HepG2 (cell line): ENCODE results near the gene HIPK2. TPM values are rescaled to one million over a fixed set of nuclear protein-coding genes. Genes with fewer than 3 reads are reported as not detected.

Source experiments
- ATAC-seq: fragments of 200-7000 bp; cut with Tn5 transposase; 3 replicates; pipeline ENCODE4 v1.9.1; 2020; ENCODE audit warnings: mild to moderate bottlenecking, moderate library complexity
- BruUV-seq: library from RNA; stranded (reverse); fragments of 400-500 nt; replicated peaks from 2 replicates; lab custom pipeline; 2021; lab: Mats Ljungman, UMichigan
- CTCF ChIA-PET: fragments of 300-600 bp; formaldehyde crosslinking; extraction: SDS; loops from one replicate; lab custom pipeline; 2021; ENCODE audit warnings: low total read pairs, inconsistent platforms, low intra/inter-chr PET ratio; lab: Yijun Ruan, JAX
- POLR2A ChIA-PET: fragments of 350-600 bp; sonication (Branson Sonifier 250); formaldehyde crosslinking; loops from one replicate; lab custom pipeline; 2020; ENCODE audit warnings: antibody characterized with exemption, inconsistent platforms; lab: Yijun Ruan, JAX
- DNase-seq: peaks from one replicate; pipeline ENCODE4 v3.0.0-alpha.2; 2015; ENCODE audit warnings: low spot score
- FAIRE-seq: peaks from 3 replicates; lab custom pipeline; 2011; peaks lifted over from hg19 to GRCh38; lab: Jason Lieb, UNC
- H2AFZ ChIP-seq: one replicate; pipeline ENCODE4 v1.6.1; 2011; ENCODE audit warnings: low read length, inconsistent platforms
- H3K27ac ChIP-seq: fragments of 300-600 bp; 3 replicates; pipeline ENCODE4 v1.8.0; 2011; ENCODE audit warnings: mixed run types, mild to moderate bottlenecking, mixed read lengths, low read length, inconsistent platforms; ENCODE audit not compliant: insufficient read depth; ENCODE audit errors: extremely low read length
- H3K27me3 ChIP-seq, 2 experiments: fragments of 200-600 bp in 1 of 2; 2 replicates in 1 of 2; 3 replicates in 1 of 2; pipeline versions ENCODE4 v1.6.0 to v1.8.0; 2011; ENCODE audit warnings: low read length in 2 of 2, mild to moderate bottlenecking in 2 of 2, moderate library complexity in 2 of 2, inconsistent platforms in 1 of 2; ENCODE audit not compliant: insufficient read depth in 2 of 2, control insufficient read depth in 1 of 2
- H3K36me3 ChIP-seq, 2 experiments: fragments of 200-600 bp in 1 of 2; replicated peaks in 1 of 2; 2 replicates in 1 of 2; 3 replicates in 1 of 2; pipeline versions ENCODE4 v1.5.1 to v1.8.0; 2011; ENCODE audit warnings: low read length in 2 of 2, inconsistent platforms in 1 of 2; ENCODE audit not compliant: insufficient read depth in 2 of 2, control insufficient read depth in 1 of 2
- H3K4me1 ChIP-seq: 2 replicates; pipeline ENCODE4 v1.5.1; 2012; ENCODE audit warnings: low read length, inconsistent platforms; ENCODE audit not compliant: insufficient read depth
- H3K4me2 ChIP-seq: 2 replicates; pipeline ENCODE4 v1.6.0; 2011; ENCODE audit warnings: low read depth, low read length, inconsistent platforms
- H3K4me3 ChIP-seq, 3 experiments: fragments of 200-600 bp in 1 of 3; sonication (generic), shearing (Covaris generic) in 1 of 3; replicated peaks in 1 of 3; 2 replicates each; pipeline ENCODE4 v1.5.1; 2011 to 2016; ENCODE audit warnings: low read length in 3 of 3, inconsistent platforms in 2 of 3, low read depth in 2 of 3, mild to moderate bottlenecking in 2 of 3, control low read depth in 1 of 3, mixed read lengths in 1 of 3; ENCODE audit not compliant: insufficient read depth in 1 of 3
- H3K79me2 ChIP-seq: one replicate; pipeline ENCODE4 v1.6.1; 2011; ENCODE audit warnings: low read length, inconsistent platforms; ENCODE audit not compliant: insufficient read depth
- H3K9ac ChIP-seq: 2 replicates; pipeline ENCODE4 v1.6.0; 2011; ENCODE audit warnings: mild to moderate bottlenecking, low read depth, low read length, inconsistent platforms; ENCODE audit not compliant: insufficient read depth
- H3K9me3 ChIP-seq: 2 replicates; pipeline ENCODE4 v1.5.1; 2012; ENCODE audit warnings: mild to moderate bottlenecking, low read length
- H4K20me1 ChIP-seq: 2 replicates; pipeline ENCODE4 v1.6.0; 2011; ENCODE audit warnings: inconsistent platforms, mild to moderate bottlenecking, low read length, moderate library complexity; ENCODE audit not compliant: insufficient read depth
- CBX1 ChIP-seq: IDR thresholded peaks from one replicate; pipeline ENCODE4 v1.6.1; 2016; ENCODE audit warnings: antibody characterized with exemption, low read depth
- CEBPG ChIP-seq: IDR thresholded peaks from 2 replicates; pipeline ENCODE4 v1.6.1; 2016
- FOXK1 ChIP-seq: sonication (generic); formaldehyde crosslinking; IDR thresholded peaks from 2 replicates; pipeline ENCODE4 v1.4.0; 2020; ENCODE audit warnings: low read depth, missing genetic modification reagents, borderline replicate concordance
- HHEX ChIP-seq: IDR thresholded peaks from 2 replicates; pipeline ENCODE4 v1.6.1; 2016; ENCODE audit warnings: control low read depth
- HMG20A ChIP-seq: IDR thresholded peaks from 2 replicates; pipeline ENCODE4 v1.6.1; 2016; ENCODE audit warnings: borderline replicate concordance
- HMG20B ChIP-seq: conservative IDR thresholded peaks from 2 replicates; pipeline ENCODE4 v1.6.1; 2016; ENCODE audit warnings: missing genetic modification reagents, missing compliant biosample characterization
- KLF13 ChIP-seq: sonication (generic); formaldehyde crosslinking; IDR thresholded peaks from 2 replicates; pipeline ENCODE4 v1.4.0; 2020; ENCODE audit warnings: mild to moderate bottlenecking, missing genetic modification reagents
- MAF1 ChIP-seq: sonication (generic); formaldehyde crosslinking; IDR thresholded peaks from 2 replicates; pipeline ENCODE4 v1.5.0; 2020; ENCODE audit warnings: missing genetic modification reagents, borderline replicate concordance
- MBD4 ChIP-seq: IDR thresholded peaks from 2 replicates; pipeline ENCODE4 v1.6.1; 2012; ENCODE audit warnings: low read length, inconsistent platforms, borderline replicate concordance
- NCOA2 ChIP-seq: sonication (generic); formaldehyde crosslinking; IDR thresholded peaks from 2 replicates; pipeline ENCODE4 v1.8.0; 2022; ENCODE audit warnings: inconsistent platforms
- NFATC3 ChIP-seq: sonication (generic); formaldehyde crosslinking; IDR thresholded peaks from 2 replicates; pipeline ENCODE4 v1.5.1; 2020; ENCODE audit warnings: mild to moderate bottlenecking, missing genetic modification reagents
- SATB2 ChIP-seq: sonication (generic); formaldehyde crosslinking; IDR thresholded peaks from 2 replicates; pipeline ENCODE4 v1.5.0; 2020; ENCODE audit warnings: missing genetic modification reagents
- SOX5 ChIP-seq: IDR thresholded peaks from 2 replicates; pipeline ENCODE4 v1.6.1; 2016; ENCODE audit warnings: borderline replicate concordance
- SRY ChIP-seq: sonication (generic); formaldehyde crosslinking; IDR thresholded peaks from 2 replicates; pipeline ENCODE4 v1.8.0; 2022; ENCODE audit warnings: mild to moderate bottlenecking, missing genetic modification reagents
- TP53 ChIP-seq: sonication (generic); formaldehyde crosslinking; conservative IDR thresholded peaks from 2 replicates; pipeline ENCODE4 v1.4.0; 2020; ENCODE audit warnings: missing genetic modification reagents
- ZBTB7A ChIP-seq: sonication (generic); formaldehyde crosslinking; IDR thresholded peaks from 2 replicates; pipeline ENCODE4 v1.8.0; 2022; ENCODE audit warnings: mild to moderate bottlenecking, missing genetic modification reagents
- ZFP36L1 ChIP-seq: sonication (generic); formaldehyde crosslinking; IDR thresholded peaks from 2 replicates; pipeline ENCODE4 v1.8.0; 2022; ENCODE audit warnings: mild to moderate bottlenecking, missing genetic modification reagents, moderate library complexity
- ZNF367 ChIP-seq: sonication (generic); formaldehyde crosslinking; IDR thresholded peaks from 2 replicates; pipeline ENCODE4 v1.4.0; 2020; ENCODE audit warnings: missing genetic modification reagents, borderline replicate concordance
- ZNF530 ChIP-seq: sonication (generic); formaldehyde crosslinking; IDR thresholded peaks from 2 replicates; pipeline ENCODE4 v1.5.0; 2020; ENCODE audit warnings: low read depth, mild to moderate bottlenecking, missing genetic modification reagents
- ZNF644 ChIP-seq: IDR thresholded peaks from 2 replicates; pipeline ENCODE4 v1.6.1; 2016; ENCODE audit warnings: low read depth
- ZNF816 ChIP-seq: sonication (generic); formaldehyde crosslinking; IDR thresholded peaks from 2 replicates; pipeline ENCODE4 v1.8.0; 2022; ENCODE audit warnings: missing genetic modification reagents, mild to moderate bottlenecking, borderline replicate concordance
- ZSCAN12 ChIP-seq: sonication (generic); formaldehyde crosslinking; IDR thresholded peaks from 2 replicates; pipeline ENCODE4 v1.9.0; 2021; ENCODE audit warnings: mild to moderate bottlenecking, missing genetic modification reagents
- WGBS: methylation state at CpG from one replicate; pipeline ENCODE4 v1.1.6; 2017; ENCODE audit warnings: low lambda C conversion rate; 5-methylcytosine and 5-hydroxymethylcytosine counted together
- in situ Hi-C: cut with HindIII; loops from 2 replicates; pipeline ENCODE4 v1.10.0; 2017; ENCODE audit warnings: low pct_unique_long_range_greater_than_20kb; ENCODE audit not compliant: extremely low pct_ligation_motif_present
- intact Hi-C: fragments of 100-400 bp; cut with micrococcal nuclease; formaldehyde crosslinking; loops from one replicate; pipeline ENCODE4 v1.10.0; 2022; ENCODE audit not compliant: unreplicated experiment
- polyA plus RNA-seq, 8 experiments: library from polyadenylated mRNA; depleted of rRNA in 3 of 8; stranded (reverse) in 7 of 8; unstranded in 1 of 8; fragments of >200 nt; fragmentation: Illumina TruSeq in 4 of 8; extraction: Trizol in 4 of 8; gene quantifications; 2 replicates each; pipeline versions ENCODE4 v1.2.1 to v1.2.3, GENCODE V29; 2011 to 2016; ENCODE audit warnings: low read depth in 4 of 8, missing spikeins in 1 of 8, mixed read lengths in 1 of 8; ENCODE audit not compliant: insufficient read depth in 1 of 8
- total RNA-seq, 5 experiments: library from RNA; depleted of rRNA; stranded (reverse); fragments of >200 nt; fragmentation: Illumina TruSeq; extraction: Trizol; gene quantifications; 2 replicates each; pipeline ENCODE4 v1.2.3, GENCODE V29; 2016; ENCODE audit warnings: low read depth in 1 of 5
- TF ChIP-seq, protein P1 (sequence below): sonication (generic); formaldehyde crosslinking; IDR thresholded peaks from 2 replicates; pipeline ENCODE4 v1.5.1; 2020; ENCODE audit warnings: missing genetic modification reagents, mild to moderate bottlenecking, borderline replicate concordance
- TF ChIP-seq, protein P2 (sequence below), 2 experiments: fragments of 450-650 bp in 1 of 2; sonication (generic) in 1 of 2; formaldehyde crosslinking; IDR thresholded peaks; 2 replicates each; pipeline versions ENCODE4 v1.5.0 to v1.8.0; 2020 to 2022; ENCODE audit warnings: mild to moderate bottlenecking in 1 of 2, missing genetic modification reagents in 1 of 2
- TF ChIP-seq, protein P3 (sequence below): sonication (generic); formaldehyde crosslinking; IDR thresholded peaks from 2 replicates; pipeline ENCODE4 v1.4.0; 2020; ENCODE audit warnings: missing genetic modification reagents

Gene HIPK2
- total and polyA plus RNA-seq, 2 of the 13 experiments (the other 11 are each of a cell fraction or from before 2014, with no cell fraction given): 14.4 to 20.2 TPM

DNA sequence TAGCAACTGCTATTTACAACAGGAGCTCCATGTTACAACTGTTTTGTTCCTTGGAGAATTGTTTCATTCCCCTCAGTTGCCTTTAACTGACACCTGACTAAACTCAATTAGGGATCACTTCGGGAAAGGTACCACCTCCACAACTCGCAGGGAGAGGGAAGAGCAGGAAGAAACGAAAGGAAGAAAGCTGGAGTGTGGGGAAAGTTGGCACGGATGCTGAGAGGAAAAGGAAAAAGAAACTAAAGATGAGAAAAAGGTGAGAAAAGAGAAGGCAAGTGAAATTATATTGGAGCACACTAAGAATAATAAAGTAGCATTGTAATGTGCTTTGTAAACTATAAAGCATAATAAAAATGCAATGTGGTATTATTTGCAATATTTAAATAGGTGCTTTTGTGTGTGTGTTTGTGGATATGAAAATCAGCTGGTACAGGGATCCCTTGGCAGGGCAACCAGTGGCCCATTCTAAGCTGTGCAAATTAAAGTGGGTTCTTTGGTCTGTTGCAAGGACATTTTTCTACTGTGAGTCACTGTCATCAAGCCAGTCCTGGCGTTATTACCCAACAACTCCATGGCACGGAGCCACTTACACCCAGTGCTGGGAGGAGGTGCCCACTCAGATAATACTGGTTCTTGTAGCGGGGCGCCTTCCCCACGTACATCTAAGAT lies 45.9 kb downstream of the HIPK2 start:
- CTCF ChIA-PET: no interaction called here
- FAIRE-seq: no peak
- in situ Hi-C loops: no loop called here
- no peak for TF ChIP-seq ZNF367
- peak; percentile 65; the same call in 1 of the 2 replicates for TF ChIP-seq ZNF644 (CRISPR knock-in tag)
- peak; percentile 79 for TF ChIP-seq CEBPG (CRISPR knock-in tag)
- TF ChIP-seq HMG20A (CRISPR knock-in tag): peak; percentile 28; the same call in 1 of the 2 replicates
- TF ChIP-seq HHEX: no peak
- TF ChIP-seq SRY (CRISPR knock-in tag): no peak
- 0 out of 2 replicates have a peak, but pooled peaks have one; percentile 29 for TF ChIP-seq HMG20B (CRISPR knock-in tag)
- TF ChIP-seq ZNF530 (CRISPR knock-in tag): no peak
- TF ChIP-seq SOX5 (CRISPR knock-in tag): 0 out of 2 replicates have a peak, but pooled peaks have one; percentile 13
- TF ChIP-seq KLF13 (CRISPR knock-in tag): no peak
- no peak for TF ChIP-seq ZFP36L1 (CRISPR knock-in tag)
- TF ChIP-seq NCOA2 (CRISPR knock-in tag): 0 out of 2 replicates have a peak, but pooled peaks have one; percentile 28
- TF ChIP-seq CBX1: no peak
- TF ChIP-seq, protein P1, sequence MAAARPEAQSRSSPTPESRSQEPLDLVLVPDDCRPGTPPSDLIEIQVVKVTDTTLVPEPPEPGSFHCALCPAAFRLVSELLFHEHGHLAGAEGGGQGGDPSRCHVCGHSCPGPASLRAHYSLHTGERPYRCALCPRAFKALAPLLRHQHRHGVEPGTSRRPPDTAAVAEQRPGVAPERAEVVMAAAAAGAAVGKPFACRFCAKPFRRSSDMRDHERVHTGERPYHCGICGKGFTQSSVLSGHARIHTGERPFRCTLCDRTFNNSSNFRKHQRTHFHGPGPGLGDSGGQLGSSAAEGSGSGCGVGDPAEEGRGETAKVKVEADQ (CRISPR knock-in tag): no peak
- TF ChIP-seq NFATC3 (CRISPR knock-in tag): no peak
- TF ChIP-seq SATB2 (CRISPR knock-in tag): no peak
- no peak for TF ChIP-seq ZNF816 (CRISPR knock-in tag)
- TF ChIP-seq MBD4: no peak
- TF ChIP-seq FOXK1 (CRISPR knock-in tag): no peak
- no peak for TF ChIP-seq MAF1 (CRISPR knock-in tag)
- TF ChIP-seq, protein P2, sequence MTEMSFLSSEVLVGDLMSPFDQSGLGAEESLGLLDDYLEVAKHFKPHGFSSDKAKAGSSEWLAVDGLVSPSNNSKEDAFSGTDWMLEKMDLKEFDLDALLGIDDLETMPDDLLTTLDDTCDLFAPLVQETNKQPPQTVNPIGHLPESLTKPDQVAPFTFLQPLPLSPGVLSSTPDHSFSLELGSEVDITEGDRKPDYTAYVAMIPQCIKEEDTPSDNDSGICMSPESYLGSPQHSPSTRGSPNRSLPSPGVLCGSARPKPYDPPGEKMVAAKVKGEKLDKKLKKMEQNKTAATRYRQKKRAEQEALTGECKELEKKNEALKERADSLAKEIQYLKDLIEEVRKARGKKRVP (CRISPR knock-in tag; IDR thresholded peaks at IDR 0.05): no peak
- TF ChIP-seq, protein P3, sequence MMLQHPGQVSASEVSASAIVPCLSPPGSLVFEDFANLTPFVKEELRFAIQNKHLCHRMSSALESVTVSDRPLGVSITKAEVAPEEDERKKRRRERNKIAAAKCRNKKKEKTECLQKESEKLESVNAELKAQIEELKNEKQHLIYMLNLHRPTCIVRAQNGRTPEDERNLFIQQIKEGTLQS (CRISPR knock-in tag): peak; percentile 77
- no peak for TF ChIP-seq ZSCAN12 (CRISPR knock-in tag)
- no peak for TF ChIP-seq ZBTB7A (CRISPR knock-in tag)
- TF ChIP-seq TP53: no peak

More for the DNA sequence above, 45.9 kb downstream of the HIPK2 start:
- DNase-seq (peak; percentile 80), ATAC-seq (peak; percentile 84)
- Histone ChIP-seq H3K27ac (no peak overlapping the region), H3K9ac (no peak overlapping the region), H3K4me1 (peaks cover 57% of the 10 kb centered on the region), H4K20me1 (peaks cover 6% of the 10 kb centered on the region; the same call in 1 of the 2 replicates), H3K36me3 (peaks cover 7 to 28% of the 10 kb centered on the region in 2 experiments; a peak in 4 of 5 replicates), H3K4me2 (no peak overlapping the region), H3K27me3 (no peaks in the 10 kb centered on the region), H3K79me2 (peaks cover 86% of the 10 kb centered on the region), H3K4me3 (no peak overlapping the region), H2AFZ (no peak overlapping the region), H3K9me3 (no peaks in the 10 kb centered on the region)
- intact Hi-C loops: no loop called here
- BruUV-seq: no TSS peak
- POLR2A ChIA-PET: interaction anchor here (1.4 kb wide), 2 partner anchors 9 to 14 kb away, joined by 3 to 8 read pairs; no protein-coding TSS in a partner anchor
- WGBS: 82% methylated on average over 9 of the region's 9 CpGs
